Epidermal melanocyte (primary cell): Measurements from ENCODE around the gene FANCI.

Experiments used
- DNase-seq: peaks from one replicate; pipeline ENCODE4 v3.0.0; 2011; ENCODE audit warnings: low spot score; ENCODE audit not compliant: insufficient read length

The FANCI gene

DNA sequence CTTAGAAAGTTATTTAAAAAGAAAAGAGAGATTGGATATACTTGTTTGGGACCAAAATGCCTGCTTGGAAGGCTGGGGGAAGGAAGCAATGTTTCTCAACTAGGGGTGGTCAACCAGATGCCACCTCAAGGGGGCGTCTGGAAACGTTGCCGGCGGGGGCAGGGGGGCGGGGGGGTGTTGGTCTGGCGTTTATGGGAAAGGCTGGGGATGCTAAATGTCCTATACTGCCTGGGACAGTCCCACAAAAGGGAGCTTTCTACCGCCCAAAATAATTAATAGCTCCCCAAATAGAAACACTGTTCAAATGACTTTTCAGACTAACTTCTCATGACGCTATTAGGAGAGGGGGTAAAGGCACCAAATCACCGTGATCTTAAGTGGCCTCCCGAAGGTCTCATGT is 88.7 kb downstream of the FANCI start:
- DNase-seq, result no peak

GRCh38 chr15:89333011-89333860 is 89.5 kb downstream of the FANCI start:
- no peak for DNase-seq

GRCh38 chr15:89333959-89334509 is 90.3 kb downstream of the FANCI start:
- no peak for DNase-seq

GRCh38 chr15:89334510-89335297 is 90.9 kb downstream of the FANCI start, which contains the start of gene POLG:
Gene POLG (minus strand): TSS chr15:89334824. CDS start chr15:89333754, 1,070 bp downstream.
- peak; percentile 97 for DNase-seq

- no peak for DNase-seq
These were observed 91.7 kb downstream of the FANCI start for GRCh38 chr15:89335298-89336041.

- DNase-seq, result no peak
These were observed 94.3 kb downstream of the FANCI start for GRCh38 chr15:89338036-89338435.

- DNase-seq, result no peak
These were observed 96.8 kb downstream of the FANCI start for GRCh38 chr15:89340573-89340972.

DNA sequence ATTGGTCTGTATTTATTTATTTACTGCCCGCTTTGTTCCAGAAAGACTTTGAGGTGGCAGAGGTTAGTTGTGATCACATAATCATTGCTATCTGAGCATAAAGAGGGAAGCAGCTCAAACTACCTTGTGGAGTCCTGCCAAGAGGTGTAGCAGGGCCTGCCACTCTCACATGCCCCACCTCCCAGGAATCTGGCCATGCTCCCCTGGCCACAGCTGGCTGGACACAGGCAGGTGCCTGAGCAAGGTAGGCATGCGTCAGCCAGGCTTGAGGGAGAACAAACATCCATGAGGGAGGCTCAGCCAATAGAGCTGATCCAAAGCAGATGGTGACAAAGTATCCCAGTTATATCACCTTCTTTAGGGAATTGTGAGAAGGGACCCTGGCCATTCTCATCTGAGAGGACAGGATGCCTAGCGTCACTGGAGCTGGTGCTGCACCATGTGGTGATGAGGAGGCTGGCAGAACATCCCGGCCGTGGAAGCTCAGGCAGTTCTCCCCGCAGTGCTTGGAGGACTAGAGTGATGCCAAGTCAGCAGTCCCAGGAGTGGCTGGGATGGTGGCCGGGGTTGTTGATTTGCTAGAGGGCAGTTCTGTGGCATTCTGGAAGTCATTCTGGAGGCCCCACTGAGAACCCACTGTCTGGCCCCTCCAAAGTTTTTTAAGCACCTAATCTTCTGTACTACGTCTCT is 97.7 kb downstream of the FANCI start:
- no peak for DNase-seq

GRCh38 chr15:89342840-89343239 is 99.1 kb downstream of the FANCI start:
- DNase-seq, result no peak

- DNase-seq, result no peak
These were observed 101.5 kb downstream of the FANCI start for GRCh38 chr15:89345248-89345647.

GRCh38 chr15:89346516-89347231 is 102.9 kb downstream of the FANCI start:
- no peak for DNase-seq

- DNase-seq, result no peak
These were observed 105.4 kb downstream of the FANCI start for GRCh38 chr15:89349206-89349558.

- DNase-seq, result no peak
These were observed 108.7 kb downstream of the FANCI start for GRCh38 chr15:89352476-89352875.

DNA sequence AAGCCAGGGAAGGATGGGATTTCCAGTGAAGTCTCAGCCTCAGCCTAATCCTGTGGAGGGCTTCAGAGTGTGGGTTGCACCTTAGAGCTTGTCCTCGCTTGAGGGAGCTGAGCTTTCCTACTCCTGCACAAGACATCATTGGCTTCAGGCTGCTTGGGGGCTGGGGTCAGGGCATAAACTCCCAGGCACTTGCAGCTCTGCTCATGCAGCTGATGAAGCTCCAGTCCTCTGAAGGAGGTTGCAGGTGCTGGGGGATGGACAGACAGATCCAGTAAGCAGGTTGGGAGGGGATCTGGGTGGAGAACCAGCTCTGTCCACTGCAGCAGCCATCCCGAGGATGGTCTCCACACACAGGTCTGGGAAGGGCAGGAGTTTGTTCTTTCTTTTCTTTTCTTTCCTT is 110.2 kb downstream of the FANCI start:
- DNase-seq, result no peak

GRCh38 chr15:89356634-89357298 is 113.0 kb downstream of the FANCI start:
- DNase-seq, result no peak

DNA sequence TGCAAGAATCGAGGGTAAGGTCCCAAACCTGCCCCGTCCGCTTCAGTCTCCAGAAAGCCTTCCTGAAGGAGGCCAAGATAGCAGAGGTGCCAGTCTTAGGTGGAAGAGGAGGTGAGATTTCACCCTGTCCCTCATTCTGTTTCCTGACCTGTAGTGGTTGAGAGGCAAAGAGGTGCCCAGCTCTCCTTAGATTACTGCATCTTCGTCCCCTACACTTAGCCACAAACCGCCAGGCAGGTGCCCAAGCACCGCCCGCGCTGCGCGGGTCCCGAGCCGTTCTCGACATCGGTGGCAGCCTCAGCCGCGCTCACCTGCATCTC is 114.6 kb downstream of the FANCI start:
- no peak for DNase-seq

GRCh38 chr15:89358755-89359439 is 115.1 kb downstream of the FANCI start:
- DNase-seq, result peak; percentile 81

GRCh38 chr15:89359471-89360293 is 115.9 kb downstream of the FANCI start:
- DNase-seq, result no peak
